WTC11 (cell line): ENCODE data around the gene RIN2.

Experiments
- CTCF ChIP-seq: fragments of 200-600 bp; IDR thresholded peaks from 2 replicates; pipeline ENCODE4 v1.8.0; 2022; ENCODE audit warnings: antibody characterized with exemption
- MAX ChIP-seq: sonication (generic); formaldehyde crosslinking; IDR thresholded peaks from 2 replicates; pipeline ENCODE4 v1.8.0; 2022; ENCODE audit warnings: mild to moderate bottlenecking, missing genetic modification reagents
- TF ChIP-seq, protein P1 (sequence below): sonication (generic); formaldehyde crosslinking; conservative IDR thresholded peaks from 2 replicates; pipeline ENCODE4 v1.8.1; 2022; ENCODE audit warnings: mild to moderate bottlenecking, missing genetic modification reagents

- no peak for TF ChIP-seq MAX
- peak; percentile 11; the same call in 1 of the 2 replicates for TF ChIP-seq CTCF
- TF ChIP-seq, protein P1, sequence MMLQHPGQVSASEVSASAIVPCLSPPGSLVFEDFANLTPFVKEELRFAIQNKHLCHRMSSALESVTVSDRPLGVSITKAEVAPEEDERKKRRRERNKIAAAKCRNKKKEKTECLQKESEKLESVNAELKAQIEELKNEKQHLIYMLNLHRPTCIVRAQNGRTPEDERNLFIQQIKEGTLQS: no peak
Observed at GRCh38 chr20:19785173-19785982, 27.3 kb downstream of the RIN2 start.
